ENCODE measurements around the gene OR4S2. TPM values are rescaled to one million over a fixed set of nuclear protein-coding genes. Genes with fewer than 3 reads are reported as not detected.

The OR4S2 gene
- total and polyA plus RNA-seq, 2 of the 8 experiments (the other 6 are each of a cell fraction or from before 2014, with no cell fraction given): not detected

- TF ChIP-seq SRF (IDR thresholded peaks at IDR 0.05; ENCODE audit: low read depth, low read length): no peak
Observed at GRCh38 chr11:55658031-55658573, 10.0 kb downstream of the OR4S2 start (continued).

All from H1 (cell line).